Kidney epithelial cell (primary cell): ENCODE data around the gene HBA1. TPM values are rescaled to one million over a fixed set of nuclear protein-coding genes. Genes with fewer than 3 reads are reported as not detected.

Experiments
- DNase-seq: peaks from one replicate; pipeline ENCODE4 v3.0.0-alpha.2; 2010; ENCODE audit warnings: low read depth
- H3K27me3 ChIP-seq: 2 replicates; pipeline ENCODE4 v1.6.0; 2011; ENCODE audit warnings: low read length; ENCODE audit not compliant: control insufficient read depth, insufficient read depth
- H3K36me3 ChIP-seq: 2 replicates; pipeline ENCODE4 v1.5.1; 2011; ENCODE audit warnings: low read length; ENCODE audit not compliant: control insufficient read depth, insufficient read depth
- H3K4me3 ChIP-seq: 2 replicates; pipeline ENCODE4 v1.5.1; 2011; ENCODE audit warnings: low read depth, mild to moderate bottlenecking, control low read depth, low read length
- CTCF ChIP-seq: IDR thresholded peaks from 2 replicates; pipeline ENCODE4 v1.5.1; 2011; ENCODE audit warnings: mild to moderate bottlenecking, moderate library complexity, low read length, control low read depth, inconsistent platforms; ENCODE audit not compliant: insufficient read depth, poor library complexity, severe bottlenecking
- total RNA-seq: library from RNA; depleted of rRNA; stranded (reverse); fragments of >200 nt; gene quantifications from 2 replicates; pipeline ENCODE4 v1.2.3, GENCODE V29; 2015

Gene HBA1
- total RNA-seq, 1 donor from 2014 or later, result not detected

GRCh38 chr16:177394-177822 is 928 bp downstream of the HBA1 start:
- Histone ChIP-seq H3K36me3 (no peaks in the 10 kb centered on the region), H3K27me3 (peaks cover 55% of the 10 kb centered on the region), H3K4me3 (no peak overlapping the region)
- DNase-seq, result no peak
- TF ChIP-seq CTCF, result no peak

GRCh38 chr16:177981-178667 is 1.6 kb downstream of the HBA1 start:
- H3K27me3 ChIP-seq, result peaks cover 55% of the 10 kb centered on the region
- H3K36me3 ChIP-seq, result no peaks in the 10 kb centered on the region
- no peak for TF ChIP-seq CTCF
- no peak overlapping the region for H3K4me3 ChIP-seq
- DNase-seq, result no peak

DNA sequence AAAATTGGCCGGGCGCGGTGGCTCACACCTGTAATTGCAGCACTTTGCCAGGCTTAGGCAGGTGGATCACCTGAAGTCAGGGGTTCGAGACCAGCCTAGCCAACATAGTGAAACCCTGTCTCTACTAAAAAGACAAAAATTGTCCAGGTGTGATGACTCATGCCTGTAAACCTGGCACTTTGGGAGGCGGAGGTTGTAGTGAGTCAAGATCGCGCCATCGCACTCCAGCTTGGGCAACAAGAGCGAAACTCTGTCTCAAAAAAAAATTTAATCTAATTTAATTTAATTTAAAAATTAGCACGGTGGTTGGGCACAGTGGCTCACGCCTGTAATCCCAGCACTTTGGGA is 2.2 kb downstream of the HBA1 start:
- Histone ChIP-seq H3K36me3 (no peaks in the 10 kb centered on the region), H3K4me3 (no peak overlapping the region), H3K27me3 (peaks cover 50% of the 10 kb centered on the region)
- no peak for DNase-seq
- no peak for TF ChIP-seq CTCF

- Histone ChIP-seq H3K27me3 (peaks cover 49% of the 10 kb centered on the region), H3K36me3 (no peaks in the 10 kb centered on the region), H3K4me3 (no peak overlapping the region)
- DNase-seq, result no peak
- TF ChIP-seq CTCF, result no peak
Measured at GRCh38 chr16:179211-180092, 3.0 kb downstream of the HBA1 start.

DNA sequence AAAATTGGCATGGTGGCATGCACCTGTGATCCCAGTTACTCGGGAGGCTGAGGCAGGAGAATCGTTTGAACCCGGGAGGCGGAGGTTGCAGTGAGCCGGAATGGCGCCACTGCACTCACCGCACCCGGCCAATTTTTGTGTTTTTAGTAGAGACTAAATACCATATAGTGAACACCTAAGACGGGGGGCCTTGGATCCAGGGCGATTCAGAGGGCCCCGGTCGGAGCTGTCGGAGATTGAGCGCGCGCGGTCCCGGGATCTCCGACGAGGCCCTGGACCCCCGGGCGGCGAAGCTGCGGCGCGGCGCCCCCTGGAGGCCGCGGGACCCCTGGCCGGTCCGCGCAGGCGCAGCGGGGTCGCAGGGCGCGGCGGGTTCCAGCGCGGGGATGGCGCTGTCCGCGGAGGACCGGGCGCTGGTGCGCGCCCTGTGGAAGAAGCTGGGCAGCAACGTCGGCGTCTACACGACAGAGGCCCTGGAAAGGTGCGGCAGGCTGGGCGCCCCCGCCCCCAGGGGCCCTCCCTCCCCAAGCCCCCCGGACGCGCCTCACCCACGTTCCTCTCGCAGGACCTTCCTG is 3.7 kb downstream of the HBA1 start, which contains the start of gene HBQ1:
HBQ1 (plus strand) TSS at position 359 of the 575 bp plus-strand sequence; CDS start at position 387, 28 bp downstream.
- no peak for DNase-seq

More for the DNA sequence above, 3.7 kb downstream of the HBA1 start, which contains the start of gene HBQ1:
- H3K27me3 ChIP-seq, result peaks cover 42% of the 10 kb centered on the region
- TF ChIP-seq CTCF, result no peak
- H3K4me3 ChIP-seq, result peak within 1 kb of the TSS; percentile 26
- no peaks in the 10 kb centered on the region for H3K36me3 ChIP-seq
